NB4 (cell line): ENCODE measurements around the gene CROCC2.
A peak's percentile ranks its signal among the peaks of the same experiment; 100 is the strongest.

ENCODE experiments used
- DNase-seq: peaks from one replicate; pipeline ENCODE4 v3.0.0; 2010; ENCODE audit warnings: low read depth
- H3K4me3 ChIP-seq: one replicate; pipeline ENCODE4 v1.5.1; 2011; ENCODE audit warnings: mild to moderate bottlenecking, low read depth, low read length, moderate library complexity
- CTCF ChIP-seq: IDR thresholded peaks from one replicate; pipeline ENCODE4 v1.5.1; 2012; ENCODE audit warnings: low read depth, low read length
- MAX ChIP-seq: IDR thresholded peaks from 2 replicates; pipeline ENCODE4 v1.6.1; 2011; ENCODE audit warnings: low read depth, low read length
- MYC ChIP-seq: IDR thresholded peaks from 2 replicates; pipeline ENCODE4 v1.6.1; 2011; ENCODE audit warnings: low read depth, low read length
- POLR2A ChIP-seq: IDR thresholded peaks from 2 replicates; pipeline ENCODE4 v1.6.1; 2011; ENCODE audit warnings: mild to moderate bottlenecking; ENCODE audit not compliant: insufficient read length; ENCODE audit errors: extremely low read depth

CROCC2 gene

GRCh38 chr2:240879105-240879504 is 27.0 kb upstream of the CROCC2 start:
- no peak overlapping the region for H3K4me3 ChIP-seq
- DNase-seq, result no peak
- no peak for TF ChIP-seq CTCF
- no peak for TF ChIP-seq MYC
- no peak for TF ChIP-seq POLR2A
- TF ChIP-seq MAX, result no peak

DNA sequence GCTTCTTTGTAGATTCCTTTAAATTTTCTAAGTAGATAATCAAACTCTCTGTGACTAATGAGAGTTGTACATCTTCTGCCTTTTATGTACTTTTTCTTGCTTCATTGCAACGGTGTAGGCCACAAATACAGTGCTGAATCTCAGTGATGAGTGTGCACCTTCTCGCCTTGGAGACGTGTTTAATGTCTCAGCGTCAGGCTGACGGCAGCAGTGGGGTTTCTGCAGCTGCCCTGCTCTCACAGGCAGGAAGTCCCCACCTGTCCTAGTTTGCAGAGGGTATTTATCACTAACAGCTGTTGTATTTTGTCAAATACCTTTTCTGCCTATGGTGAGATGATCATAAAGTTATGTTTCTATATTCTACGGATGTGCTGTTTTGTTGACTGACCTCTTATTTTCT is 24.2 kb upstream of the CROCC2 start:
- H3K4me3 ChIP-seq, result no peak overlapping the region
- DNase-seq, result no peak
- TF ChIP-seq POLR2A (no peak), MYC (no peak), MAX (no peak), CTCF (no peak)

GRCh38 chr2:240884221-240884620 is 21.9 kb upstream of the CROCC2 start:
- H3K4me3 ChIP-seq, result no peak overlapping the region
- TF ChIP-seq MAX, result no peak
- DNase-seq, result no peak

GRCh38 chr2:240884745-240885144 is 21.4 kb upstream of the CROCC2 start:
- TF ChIP-seq POLR2A (no peak), MAX (no peak), MYC (no peak), CTCF (no peak)
- DNase-seq, result no peak
- no peak overlapping the region for H3K4me3 ChIP-seq

- no peak overlapping the region for H3K4me3 ChIP-seq
- no peak for TF ChIP-seq CTCF
- no peak for TF ChIP-seq POLR2A
- TF ChIP-seq MYC, result no peak
- no peak for TF ChIP-seq MAX
- DNase-seq, result no peak
These were observed 20.6 kb upstream of the CROCC2 start for GRCh38 chr2:240885566-240885965.

- TF ChIP-seq MAX, result no peak
- TF ChIP-seq CTCF, result no peak
- TF ChIP-seq POLR2A, result no peak
- no peak for TF ChIP-seq MYC
- peak; percentile 58 for DNase-seq
- no peak overlapping the region for H3K4me3 ChIP-seq
These were observed 20.0 kb upstream of the CROCC2 start for GRCh38 chr2:240886023-240886565.
